CD4-positive, alpha-beta memory T cell (primary cell): ENCODE measurements around the gene FSD1. TPM values are rescaled to one million over a fixed set of nuclear protein-coding genes. Genes with fewer than 3 reads are reported as not detected.

Source experiments
- CTCF ChIA-PET: fragments of 350-600 bp; sonication (Branson Sonifier 250); formaldehyde crosslinking; loops from one replicate; lab custom pipeline; 2021; ENCODE audit warnings: inconsistent platforms; ENCODE audit not compliant: partially characterized antibody; lab: Charles Lee
- POLR2A ChIA-PET: fragments of 350-600 bp; sonication (Branson Sonifier 250); formaldehyde crosslinking; loops from one replicate; lab custom pipeline; 2021; ENCODE audit not compliant: partially characterized antibody; lab: Charles Lee
- DNase-seq, 5 donors: peaks; one replicate each; pipeline versions ENCODE4 v3.0.0 to v3.0.0-alpha.2; 2020 to 2022; ENCODE audit warnings: mixed read lengths in 1 of 5
- H3K27ac ChIP-seq: one replicate; pipeline ENCODE4 v1.7.0; 2013; ENCODE audit warnings: low read depth, low read length
- H3K27me3 ChIP-seq: 2 replicates; pipeline ENCODE4 v1.7.0; 2013; ENCODE audit warnings: mild to moderate bottlenecking, low read length, moderate library complexity; ENCODE audit not compliant: insufficient read depth
- H3K36me3 ChIP-seq: 2 replicates; pipeline ENCODE4 v1.7.0; 2013; ENCODE audit warnings: mild to moderate bottlenecking, low read length, moderate library complexity; ENCODE audit not compliant: insufficient read depth
- H3K4me1 ChIP-seq: 2 replicates; pipeline ENCODE4 v1.7.0; 2013; ENCODE audit warnings: mild to moderate bottlenecking, low read length, moderate library complexity; ENCODE audit not compliant: insufficient read depth
- H3K4me3 ChIP-seq, 2 donors: one replicate each; pipeline ENCODE4 v1.7.0; 2013; ENCODE audit warnings: low read length in 2 of 2, mild to moderate bottlenecking in 1 of 2
- H3K9me3 ChIP-seq, 2 donors: one replicate each; pipeline ENCODE4 v1.7.0; 2013; ENCODE audit warnings: low read length in 2 of 2, control low read depth in 1 of 2; ENCODE audit not compliant: control insufficient read depth in 1 of 2
- H3K27ac Mint-ChIP-seq, 7 donors: one replicate each; pipeline ENCODE4 v1.8.0; 2020 to 2021; ENCODE audit warnings: mixed read lengths in 7 of 7, mild to moderate bottlenecking in 6 of 7, inconsistent platforms in 3 of 7, moderate library complexity in 3 of 7
- H3K27me3 Mint-ChIP-seq, 2 donors: one replicate each; pipeline ENCODE4 v1.8.0; 2020 to 2021; ENCODE audit warnings: mixed read lengths in 2 of 2
- H3K36me3 Mint-ChIP-seq, 2 donors: one replicate each; pipeline ENCODE4 v1.8.0; 2020 to 2021; ENCODE audit warnings: mixed read lengths in 2 of 2, inconsistent platforms in 1 of 2, mild to moderate bottlenecking in 1 of 2
- H3K4me1 Mint-ChIP-seq, 4 donors: one replicate each; pipeline ENCODE4 v1.8.0; 2020 to 2021; ENCODE audit warnings: mixed read lengths in 4 of 4, mild to moderate bottlenecking in 1 of 4
- H3K4me3 Mint-ChIP-seq, 8 donors: one replicate each; pipeline ENCODE4 v1.8.0; 2020 to 2021; ENCODE audit warnings: mixed read lengths in 8 of 8, mild to moderate bottlenecking in 7 of 8, moderate library complexity in 6 of 8, inconsistent platforms in 3 of 8
- H3K9me3 Mint-ChIP-seq, 8 donors: one replicate each; pipeline ENCODE4 v1.8.0; 2020 to 2021; ENCODE audit warnings: mixed read lengths in 8 of 8, mild to moderate bottlenecking in 5 of 8, inconsistent platforms in 3 of 8, moderate library complexity in 1 of 8
- intact Hi-C: fragments of 100-400 bp; cut with micrococcal nuclease; formaldehyde crosslinking; loops from one replicate; pipeline ENCODE4 v1.15.1; 2023
- polyA plus RNA-seq, 2 donors: library from polyadenylated mRNA; unstranded; fragments of 300-500 nt; fragmentation: Illumina TruSeq; gene quantifications; one replicate each; pipeline ENCODE4 v1.2.3, GENCODE V29; 2021
- total RNA-seq, 2 experiments: library from RNA; stranded (reverse); gene quantifications; one replicate each; pipeline ENCODE4 v1.2.3, GENCODE V29; 2021

The FSD1 gene
- total and polyA plus RNA-seq, 4 experiments from 2014 or later = 0.61 to 2.4 (median 1.1) TPM

- CTCF ChIA-PET = no interaction called here
These were observed 837 bp downstream of the FSD1 start for GRCh38 chr19:4305257-4305612.

GRCh38 chr19:4305659-4306058 lies 1.3 kb downstream of the FSD1 start:
- H3K27ac ChIP-seq = no peak overlapping the region
- no peak for DNase-seq
- CTCF ChIA-PET = interaction anchor here (0.6 kb wide), 1 partner anchor 641 kb away, joined by 3 read pairs; no protein-coding TSS in a partner anchor
- peaks cover 18% of the 10 kb centered on the region for H3K4me1 ChIP-seq
- Mint-ChIP-seq H3K27me3 (peaks cover 0 to 6% of the 10 kb centered on the region in 2 donors), H3K4me1 (peaks cover 13 to 31% (median 20%) of the 10 kb centered on the region in 4 donors), H3K9me3 (no peaks in the 10 kb centered on the region), H3K36me3 (no peaks in the 10 kb centered on the region), H3K27ac (no peak overlapping the region), H3K4me3 (peak overlapping the region in 3 of 8 donors; percentile 7 to 57 (median 28))
- POLR2A ChIA-PET = interaction anchor here (1.4 kb wide), 1 partner anchor 14 kb away, joined by 3 read pairs; no protein-coding TSS in a partner anchor
- no peaks in the 10 kb centered on the region for H3K9me3 ChIP-seq
- no peaks in the 10 kb centered on the region for H3K36me3 ChIP-seq
- H3K27me3 ChIP-seq = no peaks in the 10 kb centered on the region
- intact Hi-C loops = no loop called here
- H3K4me3 ChIP-seq = no peak overlapping the region

More at GRCh38 chr19:4305257-4305612, 837 bp downstream of the FSD1 start:
- H3K4me1 Mint-ChIP-seq = peaks cover 13 to 31% (median 22%) of the 10 kb centered on the region in 4 donors
- H3K4me3 Mint-ChIP-seq = peak overlapping the region in 6 of 8 donors; percentile 5 to 57 (median 22)
- H3K27ac ChIP-seq = no peak overlapping the region
- H3K27me3 Mint-ChIP-seq = peaks cover 0 to 6% of the 10 kb centered on the region in 2 donors
- H3K27ac Mint-ChIP-seq = peak overlapping the region in 1 of 7 donors; percentile 65
- H3K36me3 Mint-ChIP-seq = no peaks in the 10 kb centered on the region
- no peak overlapping the region for H3K4me3 ChIP-seq
- peaks cover 18% of the 10 kb centered on the region for H3K4me1 ChIP-seq
- no peak for DNase-seq
- H3K36me3 ChIP-seq = no peaks in the 10 kb centered on the region
- H3K27me3 ChIP-seq = no peaks in the 10 kb centered on the region
- intact Hi-C loops = no loop called here
- H3K9me3 Mint-ChIP-seq = no peaks in the 10 kb centered on the region
- POLR2A ChIA-PET = interaction anchor here (1.4 kb wide), 1 partner anchor 14 kb away, joined by 3 read pairs; no protein-coding TSS in a partner anchor
- no peaks in the 10 kb centered on the region for H3K9me3 ChIP-seq

DNA sequence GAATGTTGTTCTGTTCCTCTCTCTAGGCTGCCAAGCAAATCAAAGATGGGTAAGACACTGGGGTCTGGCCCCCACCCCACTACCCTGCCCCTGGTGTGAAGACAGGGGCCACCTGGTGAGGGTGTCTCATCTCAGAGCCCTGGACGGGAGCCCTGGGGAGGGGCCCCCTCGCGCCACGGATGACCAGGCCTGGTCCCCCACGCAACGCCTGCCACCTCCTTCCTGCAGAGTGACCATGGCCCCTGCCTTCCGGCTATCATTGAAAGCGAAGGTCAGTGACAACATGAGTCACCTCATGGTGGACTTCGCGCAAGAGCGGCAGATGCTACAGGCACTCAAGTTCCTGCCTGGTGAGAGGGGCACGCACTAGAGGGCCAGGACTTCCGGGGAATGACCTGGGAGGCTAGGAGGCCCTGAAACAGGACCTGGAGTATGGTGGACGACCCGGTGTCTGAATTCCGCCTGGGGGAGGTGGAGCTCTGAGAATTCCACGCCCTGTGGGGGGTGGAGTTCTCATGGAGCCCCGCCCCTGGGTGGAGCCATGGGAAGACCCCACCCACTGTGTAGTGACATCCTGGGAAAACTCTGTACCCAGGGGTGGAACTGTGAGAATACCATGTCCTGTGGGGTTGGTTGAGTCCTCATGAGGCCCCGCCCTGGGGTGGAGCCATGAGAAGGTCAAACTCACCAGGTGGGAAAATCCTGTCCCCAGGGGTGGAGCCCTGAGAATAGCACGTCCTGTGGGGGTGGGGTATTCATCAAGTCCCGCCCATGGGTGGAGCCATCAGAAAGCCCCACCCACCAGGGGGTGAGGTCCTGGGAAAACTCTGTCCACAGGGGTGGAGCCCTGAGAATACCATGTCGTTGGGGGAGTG lies 6.1 kb downstream of the FSD1 start:
- no peak for DNase-seq
- H3K27me3 Mint-ChIP-seq = peaks cover 0 to 6% of the 10 kb centered on the region in 2 donors
- Histone ChIP-seq H3K36me3 (no peaks in the 10 kb centered on the region), H3K27ac (no peak overlapping the region), H3K9me3 (no peaks in the 10 kb centered on the region), H3K27me3 (no peaks in the 10 kb centered on the region), H3K4me3 (no peak overlapping the region), H3K4me1 (no peaks in the 10 kb centered on the region)
- H3K9me3 Mint-ChIP-seq = no peaks in the 10 kb centered on the region
- intact Hi-C loops = no loop called here
- ChIA-PET CTCF (no interaction called here), POLR2A (no interaction called here)
- H3K4me1 Mint-ChIP-seq = peaks cover 0 to 4% (median 1%) of the 10 kb centered on the region in 4 donors
- H3K27ac Mint-ChIP-seq = no peak overlapping the region
- no peak overlapping the region for H3K4me3 Mint-ChIP-seq
- no peaks in the 10 kb centered on the region for H3K36me3 Mint-ChIP-seq

DNA sequence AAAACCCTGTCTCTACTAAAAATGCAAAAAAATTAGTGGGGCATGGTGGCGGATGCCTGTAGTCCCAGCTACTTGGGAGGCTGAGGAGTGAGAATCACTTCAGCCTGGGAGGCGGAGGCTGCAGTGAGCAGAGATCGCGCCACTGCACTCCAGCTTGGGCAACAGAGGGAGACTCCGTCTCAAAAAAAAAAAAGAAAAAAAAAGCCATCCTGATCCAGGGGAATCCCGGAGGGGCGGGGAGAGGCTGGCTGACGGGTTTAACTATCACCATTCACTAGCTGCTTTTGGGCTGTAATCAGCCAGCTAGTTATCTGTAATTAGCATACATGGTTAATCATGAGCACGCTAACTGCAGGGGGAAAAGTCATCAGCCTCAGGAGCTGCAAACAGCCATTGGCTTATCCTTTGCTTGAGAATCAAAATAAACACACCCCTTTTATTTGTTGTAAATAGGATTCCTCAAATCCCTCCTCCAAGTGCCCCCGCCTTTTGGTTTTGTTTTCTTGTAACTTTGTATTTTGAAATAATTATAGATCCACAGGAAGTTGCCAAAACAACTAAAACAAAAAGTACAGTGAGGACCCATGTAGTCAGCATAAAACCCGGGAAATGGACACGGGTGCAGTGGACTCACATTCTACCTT lies 9.6 kb downstream of the FSD1 start:
- no peaks in the 10 kb centered on the region for H3K27me3 ChIP-seq

DNA sequence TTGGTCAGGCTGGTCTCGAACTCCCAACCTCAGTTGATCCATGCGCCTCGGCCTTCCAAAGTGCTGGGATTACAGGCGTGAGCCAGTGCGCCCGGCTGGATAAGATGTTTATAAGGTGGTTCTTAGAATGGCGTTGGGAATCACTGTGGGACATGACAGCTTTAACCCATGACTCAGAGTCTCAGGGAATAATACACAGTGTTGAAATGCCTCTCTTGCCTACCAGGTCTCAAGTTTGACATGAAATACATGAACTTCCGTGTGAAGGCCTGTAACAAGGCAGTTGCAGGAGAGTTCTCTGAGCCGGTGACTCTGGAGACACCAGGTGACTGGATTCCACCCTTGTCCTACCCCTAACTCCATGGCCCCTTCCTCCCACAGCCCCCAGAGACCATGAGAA lies 12.6 kb downstream of the FSD1 start:
- intact Hi-C loops = no loop called here
- no peaks in the 10 kb centered on the region for H3K27me3 ChIP-seq

More for the DNA sequence above, 9.6 kb downstream of the FSD1 start:
- Mint-ChIP-seq H3K27me3 (no peaks in the 10 kb centered on the region), H3K4me3 (no peak overlapping the region), H3K36me3 (no peaks in the 10 kb centered on the region), H3K27ac (no peak overlapping the region), H3K9me3 (peaks cover 0 to 2% (median 0%) of the 10 kb centered on the region in 8 donors), H3K4me1 (no peaks in the 10 kb centered on the region)
- intact Hi-C loops = no loop called here
- Histone ChIP-seq H3K4me1 (no peaks in the 10 kb centered on the region), H3K9me3 (no peaks in the 10 kb centered on the region), H3K36me3 (no peaks in the 10 kb centered on the region), H3K4me3 (no peak overlapping the region), H3K27ac (no peak overlapping the region)
- POLR2A ChIA-PET = interaction anchor here (0.6 kb wide), 1 partner anchor 54 kb away, joined by 3 read pairs; no protein-coding TSS in a partner anchor
- CTCF ChIA-PET = interaction anchor here (2.3 kb wide), 1 partner anchor 38 kb away, joined by 10 read pairs; no protein-coding TSS in a partner anchor
- DNase-seq = no peak

GRCh38 chr19:4318460-4318859 lies 14.1 kb downstream of the FSD1 start:
- Histone ChIP-seq H3K36me3 (no peaks in the 10 kb centered on the region), H3K4me1 (no peaks in the 10 kb centered on the region), H3K27ac (no peak overlapping the region), H3K27me3 (no peaks in the 10 kb centered on the region), H3K4me3 (no peak overlapping the region), H3K9me3 (no peaks in the 10 kb centered on the region)
- Mint-ChIP-seq H3K27me3 (no peaks in the 10 kb centered on the region), H3K27ac (peak overlapping the region in 1 of 7 donors; percentile 76), H3K4me3 (no peak overlapping the region), H3K4me1 (no peaks in the 10 kb centered on the region), H3K36me3 (no peaks in the 10 kb centered on the region), H3K9me3 (peaks cover 0 to 5% (median 0%) of the 10 kb centered on the region in 8 donors)
- intact Hi-C loops = no loop called here
- POLR2A ChIA-PET = no interaction called here
- DNase-seq = no peak
- CTCF ChIA-PET = interaction anchor here (4.7 kb wide), 1 partner anchor 34 kb away, joined by 29 read pairs; no protein-coding TSS in a partner anchor

More for the DNA sequence above, 12.6 kb downstream of the FSD1 start:
- no peak overlapping the region for H3K27ac ChIP-seq
- no peak for DNase-seq
- H3K27ac Mint-ChIP-seq = no peak overlapping the region
- no peaks in the 10 kb centered on the region for H3K4me1 ChIP-seq
- no peak overlapping the region for H3K4me3 Mint-ChIP-seq
- H3K4me3 ChIP-seq = no peak overlapping the region
- POLR2A ChIA-PET = no interaction called here
- H3K36me3 Mint-ChIP-seq = no peaks in the 10 kb centered on the region
- CTCF ChIA-PET = no interaction called here
- H3K9me3 Mint-ChIP-seq = peaks cover 0 to 5% (median 0%) of the 10 kb centered on the region in 8 donors
- no peaks in the 10 kb centered on the region for H3K36me3 ChIP-seq
- H3K9me3 ChIP-seq = no peaks in the 10 kb centered on the region
- no peaks in the 10 kb centered on the region for H3K4me1 Mint-ChIP-seq
- no peaks in the 10 kb centered on the region for H3K27me3 Mint-ChIP-seq
